PC-9 (cell line): Measurements from ENCODE around the gene TECTA.

ENCODE experiments used
- CTCF ChIP-seq: fragments of 200-600 bp; sonication (generic); conservative IDR thresholded peaks from 2 replicates; pipeline ENCODE4 v1.6.1; 2017; ENCODE audit warnings: mixed run types, antibody characterized with exemption, mild to moderate bottlenecking, moderate library complexity
- EZH2 ChIP-seq: fragments of 200-600 bp; sonication (generic); IDR thresholded peaks from 2 replicates; pipeline ENCODE4 v1.8.0; 2017; ENCODE audit warnings: antibody characterized with exemption, low read depth

GRCh38 chr11:121110871-121111724 lies 10.1 kb downstream of the TECTA start:
- TF ChIP-seq CTCF (no peak), EZH2 (no peak)
